HEK293 (cell line): Measurements from ENCODE around the gene PPHLN1.

Experiments
- CTCF ChIA-PET: fragments of 350-600 bp; formaldehyde crosslinking; extraction: SDS; loops from one replicate; lab custom pipeline; 2021; ENCODE audit warnings: antibody characterized with exemption; lab: Yijun Ruan, JAX
- POLR2A ChIA-PET: fragments of 300-600 bp; formaldehyde crosslinking; extraction: SDS; loops from one replicate; lab custom pipeline; 2020; ENCODE audit warnings: antibody characterized with exemption, inconsistent platforms; lab: Yijun Ruan, JAX
- H3K27ac ChIP-seq: fragments of 200-500 bp; sonication (Bioruptor generic); 2 replicates; pipeline ENCODE4 v1.5.1; 2014; ENCODE audit warnings: low read depth, low read length, control low read depth, inconsistent platforms; ENCODE audit errors: extremely low read depth
- H3K36me3 ChIP-seq, 2 experiments: fragments of 200-500 bp in 1 of 2; sonication (Bioruptor generic) in 1 of 2; 1 replicate in 1 of 2; 2 replicates in 1 of 2; pipeline ENCODE4 v1.5.1; 2014 to 2017; ENCODE audit warnings: inconsistent platforms in 2 of 2, low read length in 2 of 2; ENCODE audit not compliant: control insufficient read depth in 2 of 2, insufficient read depth in 1 of 2
- H3K4me1 ChIP-seq: fragments of 200-500 bp; sonication (Bioruptor generic); 2 replicates; pipeline ENCODE4 v1.5.1; 2014; ENCODE audit warnings: mild to moderate bottlenecking, low read length, inconsistent platforms; ENCODE audit not compliant: control insufficient read depth, insufficient read depth
- H3K4me3 ChIP-seq: 2 replicates; pipeline ENCODE4 v1.5.1; 2011; ENCODE audit warnings: low read depth, mild to moderate bottlenecking, control low read depth, low read length, moderate library complexity
- H3K9me3 ChIP-seq: fragments of 200-500 bp; sonication (Bioruptor generic); 2 replicates; pipeline ENCODE4 v1.5.1; 2014; ENCODE audit warnings: low read depth, low read length, inconsistent platforms; ENCODE audit not compliant: control insufficient read depth, insufficient read depth
- FEZF1 ChIP-seq: fragments of 450-650 bp; formaldehyde crosslinking; IDR thresholded peaks from 2 replicates; pipeline ENCODE4 v1.5.1; 2016; ENCODE audit warnings: missing biosample characterization, missing genetic modification characterization
- PRDM1 ChIP-seq: fragments of 450-650 bp; formaldehyde crosslinking; IDR thresholded peaks from 2 replicates; pipeline ENCODE4; 2016; ENCODE audit warnings: missing biosample characterization, missing genetic modification characterization
- PRDM6 ChIP-seq: fragments of 450-650 bp; formaldehyde crosslinking; IDR thresholded peaks from 2 replicates; pipeline ENCODE4 v1.5.1; 2017; ENCODE audit warnings: missing biosample characterization, missing genetic modification characterization
- SALL2 ChIP-seq: fragments of 450-650 bp; formaldehyde crosslinking; IDR thresholded peaks from 2 replicates; pipeline ENCODE4 v1.5.0; 2017; ENCODE audit warnings: missing biosample characterization, mild to moderate bottlenecking, missing genetic modification characterization, borderline replicate concordance
- SCRT1 ChIP-seq: fragments of 450-650 bp; formaldehyde crosslinking; IDR thresholded peaks from 2 replicates; pipeline ENCODE4 v1.5.1; 2016; ENCODE audit warnings: missing biosample characterization, missing genetic modification characterization, borderline replicate concordance
- SCRT2 ChIP-seq: fragments of 450-650 bp; formaldehyde crosslinking; IDR thresholded peaks from 2 replicates; pipeline ENCODE4 v1.5.1; 2016; ENCODE audit warnings: missing biosample characterization, missing genetic modification characterization
- SP7 ChIP-seq: fragments of 450-650 bp; formaldehyde crosslinking; IDR thresholded peaks from 2 replicates; pipeline ENCODE4 v1.5.1; 2016; ENCODE audit warnings: missing biosample characterization, missing genetic modification characterization
- TSHZ1 ChIP-seq: fragments of 450-650 bp; formaldehyde crosslinking; IDR thresholded peaks from 2 replicates; pipeline ENCODE4 v1.5.1; 2016; ENCODE audit warnings: missing biosample characterization, missing genetic modification characterization, borderline replicate concordance
- ZNF16 ChIP-seq: fragments of 450-650 bp; formaldehyde crosslinking; IDR thresholded peaks from 2 replicates; pipeline ENCODE4 v1.5.1; 2016; ENCODE audit warnings: low read depth, missing biosample characterization, missing genetic modification characterization
- ZNF18 ChIP-seq: fragments of 450-650 bp; formaldehyde crosslinking; IDR thresholded peaks from 2 replicates; pipeline ENCODE4 v1.5.1; 2016; ENCODE audit warnings: missing biosample characterization, missing genetic modification characterization
- ZNF24 ChIP-seq: fragments of 450-650 bp; formaldehyde crosslinking; IDR thresholded peaks from 2 replicates; pipeline ENCODE4 v1.5.1; 2016; ENCODE audit warnings: missing biosample characterization, missing genetic modification characterization
- ZNF280D ChIP-seq: fragments of 450-650 bp; formaldehyde crosslinking; IDR thresholded peaks from 2 replicates; pipeline ENCODE4 v1.5.1; 2016; ENCODE audit warnings: missing biosample characterization, missing genetic modification characterization
- ZNF391 ChIP-seq: fragments of 450-650 bp; formaldehyde crosslinking; IDR thresholded peaks from 2 replicates; pipeline ENCODE4 v1.5.1; 2016; ENCODE audit warnings: low read depth, missing biosample characterization, missing genetic modification characterization, borderline replicate concordance
- ZNF394 ChIP-seq: fragments of 450-650 bp; formaldehyde crosslinking; IDR thresholded peaks from 2 replicates; pipeline ENCODE4 v1.5.1; 2016; ENCODE audit warnings: missing biosample characterization, missing genetic modification characterization, mild to moderate bottlenecking, moderate library complexity, borderline replicate concordance
- ZNF426 ChIP-seq: fragments of 450-650 bp; formaldehyde crosslinking; IDR thresholded peaks from 2 replicates; pipeline ENCODE4 v1.5.1; 2017; ENCODE audit warnings: missing biosample characterization, missing genetic modification characterization, mild to moderate bottlenecking, inconsistent platforms, moderate library complexity
- ZNF449 ChIP-seq: fragments of 450-650 bp; formaldehyde crosslinking; IDR thresholded peaks from 2 replicates; pipeline ENCODE4 v1.5.1; 2017; ENCODE audit warnings: missing biosample characterization, mild to moderate bottlenecking, missing genetic modification characterization, moderate library complexity
- ZNF529 ChIP-seq: fragments of 450-650 bp; formaldehyde crosslinking; IDR thresholded peaks from 2 replicates; pipeline ENCODE4 v1.5.1; 2017; ENCODE audit warnings: missing genetic modification characterization, missing biosample characterization; ENCODE audit not compliant: insufficient replicate concordance
- ZNF544 ChIP-seq: fragments of 450-650 bp; formaldehyde crosslinking; IDR thresholded peaks from 2 replicates; pipeline ENCODE4 v1.5.0; 2017; ENCODE audit warnings: missing biosample characterization, missing genetic modification characterization
- ZNF629 ChIP-seq: fragments of 450-650 bp; formaldehyde crosslinking; IDR thresholded peaks from 2 replicates; pipeline ENCODE4 v1.5.1; 2017; ENCODE audit warnings: missing biosample characterization, missing genetic modification characterization
- ZNF677 ChIP-seq: fragments of 450-650 bp; IDR thresholded peaks from 2 replicates; pipeline ENCODE4 v1.5.0; 2018; ENCODE audit warnings: missing biosample characterization, mild to moderate bottlenecking, missing genetic modification characterization, moderate library complexity
- ZNF791 ChIP-seq: fragments of 450-650 bp; formaldehyde crosslinking; IDR thresholded peaks from 2 replicates; pipeline ENCODE4 v1.5.1; 2016; ENCODE audit warnings: missing biosample characterization, missing genetic modification characterization

PPHLN1 gene

GRCh38 chr12:42342028-42342427, 16.1 kb downstream of the PPHLN1 start:
- no peaks in the 10 kb centered on the region for H3K4me1 ChIP-seq
- TF ChIP-seq ZNF24 (tag by site-specific recombination) (0 out of 2 replicates have a peak, but pooled peaks have one; percentile 60), ZNF16 (no peak)
- no peak overlapping the region for H3K27ac ChIP-seq
- H3K9me3 ChIP-seq = no peaks in the 10 kb centered on the region
- ChIA-PET CTCF (interaction anchor here (0.6 to 3.8 kb wide), 3 partner anchors 27 to 203 kb away, joined by 3 to 12 read pairs (median 3); no protein-coding TSS in a partner anchor), POLR2A (no interaction called here)
- no peak overlapping the region for H3K4me3 ChIP-seq
- H3K36me3 ChIP-seq = peaks cover 4 to 20% of the 10 kb centered on the region in 2 experiments

- peaks cover 0 to 10% of the 10 kb centered on the region in 2 experiments; a peak in 2 of 3 replicates for H3K36me3 ChIP-seq
- TF ChIP-seq PRDM1 (peak; percentile 58), ZNF629 (tag by site-specific recombination) (no peak), ZNF394 (tag by site-specific recombination) (no peak), PRDM6 (tag by site-specific recombination) (peak; percentile 28; the same call in 1 of the 2 replicates), TSHZ1 (tag by site-specific recombination) (no peak), SCRT2 (peak; percentile 78), ZNF791 (tag by site-specific recombination) (no peak), ZNF391 (tag by site-specific recombination) (no peak), SCRT1 (tag by site-specific recombination) (0 out of 2 replicates have a peak, but pooled peaks have one; percentile 37), ZNF18 (tag by site-specific recombination) (no peak), FEZF1 (tag by site-specific recombination) (no peak), SALL2 (no peak), ZNF529 (tag by site-specific recombination) (no peak), ZNF280D (tag by site-specific recombination) (no peak), ZNF449 (tag by site-specific recombination) (no peak), SP7 (no peak), ZNF677 (tag by site-specific recombination) (no peak), ZNF426 (tag by site-specific recombination) (no peak), ZNF544 (tag by site-specific recombination) (no peak)
- H3K27ac ChIP-seq = no peak overlapping the region
- H3K4me1 ChIP-seq = no peaks in the 10 kb centered on the region
- H3K4me3 ChIP-seq = no peak overlapping the region
- ChIA-PET CTCF (interaction anchor here (0.5 to 1.8 kb wide), 4 partner anchors 10 to 118 kb away, joined by 3 to 4 read pairs (median 4); no protein-coding TSS in a partner anchor), POLR2A (no interaction called here)
- H3K9me3 ChIP-seq = no peaks in the 10 kb centered on the region
These were observed 17.8 kb downstream of the PPHLN1 start for GRCh38 chr12:42343721-42344120.
